CD14-positive monocyte (primary cell): ENCODE results near the gene ATP6V0B. TPM values are rescaled to one million over a fixed set of nuclear protein-coding genes. Genes with fewer than 3 reads are reported as not detected.
A peak's percentile ranks its signal among the peaks of the same experiment; 100 is the strongest.

Experiments
- DNase-seq, 3 donors: peaks; one replicate each; pipeline ENCODE4 v3.0.0-alpha.2; 2011 to 2022
- H2AFZ ChIP-seq: 2 replicates; pipeline ENCODE4 v1.6.0; 2012; ENCODE audit warnings: mild to moderate bottlenecking, low read depth, low read length, inconsistent platforms; ENCODE audit not compliant: insufficient read depth, poor library complexity, severe bottlenecking
- H3K27ac ChIP-seq, 2 donors: 1 replicate in 1 of 2; 2 replicates in 1 of 2; pipeline ENCODE4 v1.5.1; 2012 to 2013; ENCODE audit warnings: low read length in 2 of 2, control low read depth in 1 of 2, inconsistent platforms in 1 of 2, low read depth in 1 of 2, mild to moderate bottlenecking in 1 of 2
- H3K27me3 ChIP-seq, 2 donors: one replicate each; pipeline versions ENCODE4 v1.6.0 to v1.6.1; 2011 to 2013; ENCODE audit warnings: low read length in 2 of 2; ENCODE audit not compliant: control insufficient read depth in 2 of 2, insufficient read depth in 2 of 2
- H3K36me3 ChIP-seq, 2 donors: replicated peaks in 1 of 2; 1 replicate in 1 of 2; 2 replicates in 1 of 2; pipeline versions ENCODE4 v1.5.1 to v1.6.1; 2012 to 2013; ENCODE audit warnings: low read length in 2 of 2, control low read depth in 1 of 2, inconsistent platforms in 1 of 2, mild to moderate bottlenecking in 1 of 2; ENCODE audit not compliant: insufficient read depth in 2 of 2, control insufficient read depth in 1 of 2
- H3K4me1 ChIP-seq, 2 donors: 1 replicate in 1 of 2; 2 replicates in 1 of 2; pipeline versions ENCODE4 v1.5.1 to v1.6.1; 2012 to 2013; ENCODE audit warnings: low read length in 2 of 2, control low read depth in 1 of 2, inconsistent platforms in 1 of 2, mild to moderate bottlenecking in 1 of 2, moderate library complexity in 1 of 2; ENCODE audit not compliant: insufficient read depth in 2 of 2, control insufficient read depth in 1 of 2
- H3K4me2 ChIP-seq: replicated peaks from 2 replicates; pipeline ENCODE3; 2012; ENCODE audit warnings: low read length, moderate library complexity, mild to moderate bottlenecking; ENCODE audit not compliant: poor library complexity, severe bottlenecking; ENCODE audit errors: extremely low read depth
- H3K4me3 ChIP-seq, 3 experiments: fragments of 200-600 bp in 1 of 3; sonication (generic) in 1 of 3; replicated peaks in 1 of 3; 1 replicate in 2 of 3; 2 replicates in 1 of 3; pipeline ENCODE4 v1.5.1; 2011 to 2013; ENCODE audit warnings: low read length in 3 of 3, mild to moderate bottlenecking in 3 of 3, control low read depth in 2 of 3, low read depth in 2 of 3, inconsistent platforms in 1 of 3, moderate library complexity in 1 of 3
- H3K79me2 ChIP-seq: 2 replicates; pipeline ENCODE4 v1.6.0; 2012; ENCODE audit warnings: mild to moderate bottlenecking, control low read depth, inconsistent platforms, low read length, moderate library complexity; ENCODE audit not compliant: insufficient read depth
- H3K9ac ChIP-seq: 2 replicates; pipeline ENCODE4 v1.6.0; 2017; ENCODE audit warnings: low read length, mild to moderate bottlenecking; ENCODE audit not compliant: insufficient read depth, poor library complexity, severe bottlenecking
- H3K9me3 ChIP-seq, 2 donors: replicated peaks in 1 of 2; 1 replicate in 1 of 2; 2 replicates in 1 of 2; pipeline versions ENCODE4 v1.5.1 to v1.6.1; 2012 to 2013; ENCODE audit warnings: low read length in 2 of 2, control low read depth in 1 of 2; ENCODE audit not compliant: control insufficient read depth in 1 of 2, insufficient read depth in 1 of 2
- H4K20me1 ChIP-seq: 2 replicates; pipeline ENCODE4 v1.6.0; 2012; ENCODE audit warnings: mild to moderate bottlenecking, low read length, control low read depth, moderate library complexity; ENCODE audit not compliant: insufficient read depth
- H3K27ac Mint-ChIP-seq, 7 donors: one replicate each; pipeline ENCODE4 v1.8.0; 2020; ENCODE audit warnings: mild to moderate bottlenecking in 7 of 7, mixed read lengths in 7 of 7, moderate library complexity in 6 of 7, inconsistent platforms in 2 of 7
- H3K27me3 Mint-ChIP-seq, 3 donors: one replicate each; pipeline ENCODE4 v1.8.0; 2021 to 2022; ENCODE audit warnings: low read depth in 3 of 3, mild to moderate bottlenecking in 3 of 3, mixed read lengths in 3 of 3, moderate library complexity in 3 of 3, inconsistent platforms in 1 of 3
- H3K36me3 Mint-ChIP-seq, 2 donors: one replicate each; pipeline ENCODE4 v1.8.0; 2020; ENCODE audit warnings: mixed read lengths in 2 of 2, inconsistent platforms in 1 of 2, mild to moderate bottlenecking in 1 of 2
- H3K4me1 Mint-ChIP-seq: one replicate; pipeline ENCODE4 v1.8.0; 2020; ENCODE audit warnings: mild to moderate bottlenecking, mixed read lengths
- H3K4me3 Mint-ChIP-seq, 2 donors: one replicate each; pipeline ENCODE4 v1.8.0; 2020; ENCODE audit warnings: mild to moderate bottlenecking in 2 of 2, mixed read lengths in 2 of 2, moderate library complexity in 1 of 2
- H3K9me3 Mint-ChIP-seq, 7 donors: one replicate each; pipeline ENCODE4 v1.8.0; 2020 to 2022; ENCODE audit warnings: mixed read lengths in 7 of 7, mild to moderate bottlenecking in 6 of 7, moderate library complexity in 6 of 7, inconsistent platforms in 2 of 7
- CTCF ChIP-seq: fragments of 200-600 bp; IDR thresholded peaks from one replicate; pipeline ENCODE4 v1.8.0; 2022; ENCODE audit warnings: antibody characterized with exemption, mild to moderate bottlenecking
- WGBS: methylation state at CpG from one replicate; pipeline ENCODE4 v1.1.5; 2013; ENCODE audit warnings: missing lambda C conversion rate; ENCODE audit not compliant: insufficient coverage; 5-methylcytosine and 5-hydroxymethylcytosine counted together
- intact Hi-C, 2 donors: fragments of 100-400 bp; cut with micrococcal nuclease; formaldehyde crosslinking; loops; one replicate each; pipeline versions ENCODE4 v1.15.0 to v1.15.1; 2023
- polyA plus RNA-seq, 3 donors: library from polyadenylated mRNA; depleted of rRNA in 1 of 3; unstranded in 2 of 3; stranded (reverse) in 1 of 3; fragments of 300-500 nt in 2 of 3; fragments of >200 nt in 1 of 3; fragmentation: Illumina TruSeq in 2 of 3; gene quantifications; 1 replicate in 2 of 3; 2 replicates in 1 of 3; pipeline ENCODE4 v1.2.3, GENCODE V29; 2012 to 2021

Gene ATP6V0B
- polyA plus RNA-seq, 3 donors, result 465 to 1,219 (median 954) TPM

GRCh38 chr1:43994071-43994470, 19.3 kb downstream of the ATP6V0B start:
- no peak overlapping the region for H3K27ac ChIP-seq
- no peak overlapping the region for H3K9ac ChIP-seq
- H3K4me1 Mint-ChIP-seq, result peaks cover 18% of the 10 kb centered on the region
- 83% methylated on average over 1 of the region's 7 CpGs for WGBS
- no peaks in the 10 kb centered on the region for H3K9me3 ChIP-seq
- no peak overlapping the region for H2AFZ ChIP-seq
- no peak overlapping the region for H3K4me3 Mint-ChIP-seq
- H3K36me3 Mint-ChIP-seq, result no peaks in the 10 kb centered on the region
- intact Hi-C loops, result no loop called here
- no peak overlapping the region for H3K4me3 ChIP-seq
- DNase-seq, result no peak
- no peaks in the 10 kb centered on the region for H4K20me1 ChIP-seq
- H3K27ac Mint-ChIP-seq, result no peak overlapping the region
- no peaks in the 10 kb centered on the region for H3K79me2 ChIP-seq
- no peaks in the 10 kb centered on the region for H3K36me3 ChIP-seq
- no peaks in the 10 kb centered on the region for H3K27me3 ChIP-seq
- H3K4me2 ChIP-seq, result no peak overlapping the region
- TF ChIP-seq CTCF, result no peak
- peaks cover 2 to 11% (median 10%) of the 10 kb centered on the region in 3 donors for H3K27me3 Mint-ChIP-seq
- no peaks in the 10 kb centered on the region for H3K9me3 Mint-ChIP-seq
- peaks cover 13 to 19% of the 10 kb centered on the region in 2 donors for H3K4me1 ChIP-seq

- Histone ChIP-seq H3K79me2 (no peaks in the 10 kb centered on the region), H4K20me1 (no peaks in the 10 kb centered on the region), H3K9ac (no peak overlapping the region), H3K4me2 (no peak overlapping the region), H3K9me3 (no peaks in the 10 kb centered on the region), H3K4me1 (peaks cover 13 to 19% of the 10 kb centered on the region in 2 donors), H3K27ac (no peak overlapping the region), H2AFZ (no peak overlapping the region), H3K4me3 (no peak overlapping the region), H3K36me3 (no peaks in the 10 kb centered on the region), H3K27me3 (no peaks in the 10 kb centered on the region)
- no peak for DNase-seq
- WGBS, result 79% methylated on average over 13 of the region's 15 CpGs
- intact Hi-C loops, result no loop called here
- Mint-ChIP-seq H3K27me3 (peaks cover 2 to 9% (median 9%) of the 10 kb centered on the region in 3 donors), H3K9me3 (no peaks in the 10 kb centered on the region), H3K36me3 (no peaks in the 10 kb centered on the region), H3K4me1 (peaks cover 18% of the 10 kb centered on the region), H3K27ac (peak overlapping the region in 1 of 7 donors; percentile 60), H3K4me3 (no peak overlapping the region)
- no peak for TF ChIP-seq CTCF
Measured at GRCh38 chr1:43994794-43995790, 20.3 kb downstream of the ATP6V0B start.
